Renal cortex interstitium (tissue), 11 donors: ENCODE data around the gene PANX2. TPM values are rescaled to one million over a fixed set of nuclear protein-coding genes. Genes with fewer than 3 reads are reported as not detected.
A peak's percentile ranks its signal among the peaks of the same experiment; 100 is the strongest.
"Not testable (repeated sequence)": the region's sequence is repeated elsewhere in the genome, so short reads cannot be mapped to it uniquely, and the experiment has no call there.

ENCODE experiments used
- DNase-seq, 11 donors: peaks; one replicate each; pipeline ENCODE4 v3.0.0-alpha.2; 2013; ENCODE audit warnings: low read depth in 9 of 11, low spot score in 4 of 11; ENCODE audit errors: extremely low read depth in 1 of 11
- polyA plus RNA-seq, 3 donors: library from polyadenylated mRNA; unstranded; fragments of 120-200 nt; gene quantifications; one replicate each; pipeline ENCODE4 v1.2.1, GENCODE V29; 2013; ENCODE audit not compliant: insufficient read length in 3 of 3

PANX2 gene
- polyA plus RNA-seq, 3 donors = 1.3 to 2.2 (median 1.5) TPM

DNA sequence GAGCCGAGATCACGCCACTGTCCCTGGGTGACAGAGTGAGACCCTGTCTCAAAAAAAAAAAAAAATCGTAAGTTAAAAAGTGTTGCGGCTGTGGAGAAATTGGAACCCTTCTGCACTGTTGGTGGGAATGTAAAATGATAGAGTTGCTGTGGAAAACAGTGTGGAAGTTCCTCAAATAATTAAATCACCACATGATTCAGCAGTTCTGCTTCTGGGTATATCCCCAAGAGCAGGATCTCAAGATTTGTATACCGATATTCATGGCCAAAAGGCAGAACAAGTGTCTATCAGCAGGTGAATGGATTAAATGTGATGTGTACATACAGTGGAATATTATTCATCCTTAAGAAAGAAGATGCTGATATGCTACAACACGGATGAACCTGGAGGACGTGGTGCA is 34.0 kb downstream of the PANX2 start:
- DNase-seq = no peak

DNA sequence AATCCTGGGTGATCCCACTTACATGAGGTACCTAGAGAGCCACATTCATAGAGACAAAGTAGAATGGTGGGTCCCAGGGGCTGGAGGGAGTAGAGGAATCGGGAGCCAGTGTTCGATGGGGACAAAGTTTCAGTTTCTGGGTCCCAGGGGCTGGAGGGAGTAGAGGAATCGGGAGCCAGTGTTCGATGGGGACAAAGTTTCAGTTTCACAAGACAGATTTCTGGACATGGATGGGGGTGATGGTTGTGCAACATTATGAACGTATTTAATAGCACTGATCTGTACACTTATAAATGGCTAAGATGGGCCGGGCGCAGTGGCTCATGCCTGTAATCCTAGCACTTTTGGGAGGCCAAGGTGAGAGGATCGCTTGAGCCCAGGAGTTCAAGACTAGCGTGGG is 34.5 kb downstream of the PANX2 start:
- not testable (repeated sequence) for DNase-seq

DNA sequence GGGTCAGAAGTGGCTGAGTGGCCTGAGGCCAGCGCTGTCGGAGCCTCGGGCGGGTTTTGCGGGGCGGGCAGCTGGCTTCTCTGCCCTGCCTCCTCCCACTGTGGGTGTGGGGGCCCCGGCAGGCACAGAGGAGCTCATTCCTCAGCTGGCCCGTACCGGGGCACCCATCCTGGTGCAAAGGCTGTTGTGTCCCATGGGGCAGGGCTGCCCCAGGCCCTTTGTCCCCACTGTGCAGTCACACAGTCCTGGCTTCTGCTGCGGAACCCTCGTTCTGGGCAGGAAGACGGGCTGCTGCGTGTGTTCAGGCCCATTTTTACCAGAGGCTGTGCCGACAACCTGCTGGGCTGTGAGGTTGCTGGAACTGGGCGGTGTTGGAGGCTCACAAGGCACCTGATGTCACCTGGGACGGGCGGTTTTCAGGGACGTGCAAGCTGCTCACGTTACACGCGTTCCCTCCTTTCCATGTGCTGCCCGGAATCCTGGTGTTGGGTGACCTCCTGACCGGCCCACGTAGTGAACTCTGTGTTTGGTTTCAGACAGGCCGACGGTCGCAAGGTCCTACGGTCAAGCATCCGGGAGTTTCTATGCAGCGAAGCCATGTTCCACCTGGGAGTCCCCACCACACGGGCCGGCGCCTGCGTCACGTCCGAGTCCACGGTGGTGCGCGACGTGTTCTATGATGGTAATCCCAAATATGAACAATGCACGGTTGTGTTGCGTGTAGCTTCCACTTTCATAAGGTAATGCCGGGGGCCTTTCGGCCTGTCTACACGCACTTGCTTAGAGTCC is 35.4 kb downstream of the PANX2 start:
- no peak for DNase-seq

DNA sequence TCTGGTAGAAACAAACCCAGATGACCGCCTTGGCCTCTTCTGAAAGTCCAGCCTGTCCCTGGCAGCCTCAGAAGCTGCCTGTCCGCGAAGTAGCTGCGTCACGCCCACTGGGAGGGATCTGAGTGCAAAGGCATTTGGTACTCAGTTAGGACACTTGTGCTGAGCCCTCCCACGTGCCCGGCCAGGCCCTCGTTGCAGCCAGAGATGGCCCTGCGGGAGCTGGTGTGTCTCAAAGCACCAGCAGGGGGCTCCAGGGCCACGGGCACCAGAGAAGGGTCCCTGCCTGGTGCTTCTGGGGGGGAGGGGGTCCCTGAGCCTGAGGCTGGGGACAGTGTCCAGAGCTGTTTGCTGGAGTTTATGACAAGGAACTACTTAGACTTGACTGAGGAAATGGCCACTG is 36.1 kb downstream of the PANX2 start:
- no peak for DNase-seq

DNA sequence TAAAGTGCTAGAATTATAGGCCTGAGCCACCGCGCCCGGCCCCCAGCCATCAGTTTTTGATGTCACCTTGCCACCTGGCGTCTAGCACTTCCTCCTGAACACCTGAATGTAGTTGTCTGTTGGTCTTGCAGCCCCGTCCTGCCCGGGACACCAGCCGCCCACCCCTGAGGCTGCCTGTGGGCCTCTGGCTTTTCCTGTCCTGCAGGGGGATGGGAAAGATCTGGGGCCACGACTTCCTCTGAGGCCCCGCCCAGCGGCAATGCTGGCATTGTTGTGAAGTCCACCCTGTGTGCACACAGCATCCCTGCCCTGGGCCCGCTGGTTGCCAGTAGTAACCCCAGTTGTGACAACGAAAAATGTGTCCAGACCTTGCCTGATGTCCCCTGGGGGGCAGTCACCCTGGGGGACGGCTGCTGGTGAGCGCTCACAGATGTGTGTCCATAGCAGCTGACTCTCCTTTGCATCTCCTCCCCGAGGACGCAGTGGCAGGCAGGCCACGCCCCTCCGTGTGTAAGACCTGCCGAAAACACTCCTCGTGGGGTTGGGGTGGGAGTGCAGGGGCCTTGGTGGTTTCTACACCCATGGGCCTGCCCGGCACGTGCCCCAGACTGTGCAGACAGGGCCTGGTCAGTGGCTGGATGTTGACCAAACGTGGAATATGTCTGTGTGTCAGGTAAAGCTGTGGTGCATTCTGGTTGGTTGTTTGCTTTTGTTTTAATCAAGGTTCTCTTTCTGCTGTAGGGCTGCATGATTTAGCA is 37.0 kb downstream of the PANX2 start:
- no peak for DNase-seq

DNA sequence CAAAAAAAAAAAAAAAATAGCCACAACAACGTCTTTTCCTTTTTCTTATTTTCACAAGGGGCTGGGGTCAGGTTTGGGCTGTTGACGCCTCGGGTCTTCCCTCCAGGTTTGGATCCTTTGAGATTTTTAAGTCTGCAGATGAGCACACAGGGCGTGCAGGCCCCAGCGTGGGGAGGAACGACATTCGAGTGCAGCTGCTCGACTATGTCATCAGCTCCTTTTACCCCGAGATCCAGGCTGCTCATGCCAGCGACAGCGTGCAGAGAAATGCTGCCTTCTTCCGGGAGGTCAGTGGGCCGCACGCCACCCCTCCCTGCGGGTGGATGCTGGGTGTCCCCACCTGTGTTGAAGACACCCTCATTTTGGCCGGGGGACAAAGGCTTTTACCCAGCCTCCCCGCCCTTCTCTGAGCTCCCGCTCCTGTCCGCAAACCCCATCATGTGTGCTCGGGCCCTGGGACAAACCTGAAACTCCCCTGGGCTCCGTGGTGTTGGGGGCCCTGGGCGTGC is 38.0 kb downstream of the PANX2 start:
- DNase-seq = no peak

DNA sequence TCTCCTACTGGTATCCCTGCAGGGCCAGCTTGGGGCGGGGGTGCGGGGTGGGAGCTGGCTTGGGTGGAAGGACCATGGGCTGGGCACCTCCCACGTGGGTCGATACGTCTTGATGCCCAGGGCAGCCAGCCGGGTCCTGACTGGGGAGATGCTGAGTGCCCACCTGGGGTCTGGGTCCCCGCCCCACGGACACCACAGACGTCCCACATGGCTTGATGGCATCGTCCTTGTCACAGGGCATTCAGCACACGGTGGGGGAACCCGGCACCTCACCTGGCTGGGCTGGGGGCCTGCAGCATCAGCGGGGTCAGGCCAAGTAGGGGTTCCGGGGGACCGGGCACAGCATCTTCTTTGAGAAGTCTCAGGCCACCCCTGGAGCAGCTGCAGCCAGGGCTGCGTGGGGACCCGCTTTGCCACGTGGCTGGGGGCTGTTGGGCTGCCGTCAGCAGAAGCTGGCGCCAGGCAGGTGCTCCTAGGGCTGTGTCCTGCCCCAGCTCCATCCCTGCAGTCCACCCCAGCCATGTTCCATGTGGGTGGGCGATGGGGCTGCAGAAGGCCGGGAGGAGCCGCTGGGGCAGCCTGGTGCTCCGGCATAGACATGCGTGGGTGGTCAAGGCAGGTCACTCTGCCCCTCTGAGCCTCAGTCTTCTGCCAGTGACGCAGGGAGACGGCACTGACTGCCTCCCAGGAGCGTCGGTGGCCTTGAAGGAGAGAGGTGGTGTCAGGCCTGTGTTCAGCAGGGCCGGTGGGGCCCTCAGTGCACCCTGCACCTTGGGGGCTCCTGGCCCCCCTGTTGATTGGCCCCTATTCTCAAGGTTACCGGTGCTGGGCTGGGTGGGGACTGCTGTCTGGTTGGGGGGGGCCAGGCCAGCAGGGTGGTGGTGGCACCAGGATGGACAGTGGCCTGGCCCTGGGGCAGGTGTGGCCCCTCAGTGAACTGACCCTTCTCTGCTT is 38.7 kb downstream of the PANX2 start:
- no peak for DNase-seq

DNA sequence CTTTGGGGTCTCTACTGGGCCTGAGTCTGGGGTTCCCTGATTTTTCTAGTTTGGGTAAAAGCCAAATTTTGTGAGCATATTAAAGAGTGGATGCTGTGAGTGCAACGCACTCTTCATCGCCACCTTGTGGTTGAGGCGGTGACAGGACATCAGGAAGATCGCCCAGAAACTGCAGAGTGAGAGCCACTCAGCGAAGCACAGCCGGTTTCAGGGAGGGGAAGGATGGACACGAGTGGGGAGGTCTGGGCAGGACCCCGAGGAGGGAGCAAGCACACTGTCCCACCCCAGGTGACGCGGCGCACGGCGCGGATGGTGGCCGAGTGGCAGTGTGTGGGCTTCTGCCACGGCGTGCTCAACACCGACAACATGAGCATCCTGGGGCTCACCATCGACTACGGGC is 39.4 kb downstream of the PANX2 start:
- peak in 1 of 11 donors; percentile 63 for DNase-seq

DNA sequence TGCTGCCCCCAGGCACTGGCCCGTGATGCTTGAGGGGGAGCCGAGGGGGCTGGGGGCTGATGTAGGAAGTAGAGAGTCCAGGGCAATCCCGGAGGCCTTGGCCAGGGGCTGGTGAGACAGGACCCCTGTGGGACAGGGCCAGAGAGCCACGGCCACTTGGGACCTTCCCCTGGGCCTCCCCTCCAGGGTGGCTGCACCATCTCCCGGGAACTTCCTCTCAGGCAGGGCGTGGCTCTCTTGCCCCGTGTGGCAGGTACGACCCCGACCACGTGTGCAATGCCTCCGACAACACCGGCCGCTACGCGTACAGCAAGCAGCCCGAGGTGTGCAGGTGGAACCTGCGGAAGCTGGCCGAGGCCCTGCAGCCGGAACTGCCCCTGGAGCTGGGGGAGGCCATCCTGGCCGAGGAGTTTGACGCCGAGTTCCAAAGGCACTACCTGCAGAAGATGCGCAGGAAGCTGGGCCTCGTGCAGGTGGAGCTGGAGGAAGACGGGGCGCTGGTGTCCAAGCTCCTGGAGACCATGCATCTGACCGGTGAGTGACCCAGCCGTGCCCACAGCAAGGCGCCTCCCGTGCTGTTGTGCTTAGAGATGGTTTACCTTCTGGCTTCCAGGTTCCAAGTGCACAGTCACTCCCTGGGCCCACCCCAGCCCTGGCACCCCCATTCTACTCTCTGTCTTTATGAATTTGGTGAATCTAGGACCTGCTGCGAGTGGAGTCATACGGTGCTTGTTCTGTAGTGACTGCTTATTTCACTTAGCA is 40.0 kb downstream of the PANX2 start:
- DNase-seq = no peak

DNA sequence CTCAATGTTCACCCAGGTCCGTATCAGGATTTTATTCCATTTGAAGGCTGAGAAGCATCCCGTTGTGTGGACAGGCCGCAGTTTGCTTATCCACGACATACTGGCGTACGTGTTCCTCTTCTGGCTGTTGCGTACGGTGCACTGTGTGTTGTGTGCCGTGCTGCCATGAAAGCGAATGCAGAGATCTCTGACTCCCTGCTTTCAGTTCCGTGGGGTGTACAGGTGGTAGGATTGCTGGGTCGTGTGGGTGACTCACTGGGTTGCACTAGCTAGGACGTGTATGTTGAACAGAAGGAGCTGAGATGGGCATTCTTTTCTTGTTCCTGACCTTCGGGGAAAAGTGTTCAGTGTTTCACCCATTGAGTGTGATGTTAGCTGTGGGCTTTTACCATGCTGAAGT is 40.6 kb downstream of the PANX2 start:
- DNase-seq = no peak

DNA sequence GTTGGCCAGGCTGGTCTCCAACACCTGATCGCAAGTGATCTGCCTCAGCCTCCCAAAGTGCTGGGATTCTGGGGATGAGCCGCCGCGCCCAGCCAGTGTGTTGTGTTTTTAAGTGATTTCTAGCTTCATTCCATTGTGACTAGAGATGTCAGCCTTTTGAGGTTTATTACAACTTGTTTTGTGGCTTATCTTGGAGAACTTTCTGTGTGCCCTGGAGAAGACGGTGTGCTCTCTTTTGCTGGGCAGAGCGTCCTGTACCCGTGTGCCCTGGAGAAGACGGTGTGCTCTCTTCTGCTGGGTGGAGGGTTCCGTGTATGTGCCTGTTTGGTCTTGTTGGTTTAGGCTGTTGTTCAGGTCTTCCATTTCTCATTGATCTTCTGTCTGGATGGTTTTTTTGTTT is 42.7 kb downstream of the PANX2 start:
- DNase-seq = no peak

DNA sequence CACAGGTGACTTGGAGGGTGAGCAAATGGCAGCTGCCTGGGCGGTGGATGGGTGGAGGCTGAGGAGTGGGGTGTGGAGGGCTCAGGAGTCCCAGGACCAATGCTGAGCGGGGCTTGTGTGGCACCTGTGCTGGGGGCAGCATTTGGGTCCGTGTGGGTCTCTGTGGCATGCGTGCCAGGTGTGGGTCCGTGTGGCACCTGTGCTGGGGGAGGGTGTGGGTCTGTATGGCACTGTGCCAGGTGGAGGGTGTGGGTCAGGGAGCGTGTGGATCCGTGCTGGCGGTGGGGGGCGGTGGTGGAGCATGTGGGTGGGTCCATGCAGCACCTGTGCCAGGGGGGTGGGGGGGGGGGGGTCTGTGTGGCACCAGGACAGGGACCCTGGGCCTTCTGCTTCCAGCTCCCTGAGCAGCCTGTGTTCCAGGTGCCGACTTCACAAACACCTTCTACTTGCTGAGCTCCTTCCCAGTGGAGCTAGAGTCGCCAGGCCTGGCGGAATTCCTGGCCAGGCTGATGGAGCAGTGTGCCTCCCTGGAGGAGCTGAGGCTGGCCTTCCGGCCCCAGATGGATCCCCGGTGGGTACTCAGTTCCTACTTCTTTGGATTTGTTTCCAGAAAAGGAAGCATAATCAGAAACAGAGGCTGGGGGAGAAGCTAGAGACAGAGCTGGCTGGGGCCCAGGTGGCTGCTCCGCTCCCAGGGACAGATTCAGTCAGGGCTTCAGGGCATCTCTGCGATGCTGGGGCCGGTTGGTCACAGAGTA is 44.9 kb downstream of the PANX2 start:
- DNase-seq = no peak

DNA sequence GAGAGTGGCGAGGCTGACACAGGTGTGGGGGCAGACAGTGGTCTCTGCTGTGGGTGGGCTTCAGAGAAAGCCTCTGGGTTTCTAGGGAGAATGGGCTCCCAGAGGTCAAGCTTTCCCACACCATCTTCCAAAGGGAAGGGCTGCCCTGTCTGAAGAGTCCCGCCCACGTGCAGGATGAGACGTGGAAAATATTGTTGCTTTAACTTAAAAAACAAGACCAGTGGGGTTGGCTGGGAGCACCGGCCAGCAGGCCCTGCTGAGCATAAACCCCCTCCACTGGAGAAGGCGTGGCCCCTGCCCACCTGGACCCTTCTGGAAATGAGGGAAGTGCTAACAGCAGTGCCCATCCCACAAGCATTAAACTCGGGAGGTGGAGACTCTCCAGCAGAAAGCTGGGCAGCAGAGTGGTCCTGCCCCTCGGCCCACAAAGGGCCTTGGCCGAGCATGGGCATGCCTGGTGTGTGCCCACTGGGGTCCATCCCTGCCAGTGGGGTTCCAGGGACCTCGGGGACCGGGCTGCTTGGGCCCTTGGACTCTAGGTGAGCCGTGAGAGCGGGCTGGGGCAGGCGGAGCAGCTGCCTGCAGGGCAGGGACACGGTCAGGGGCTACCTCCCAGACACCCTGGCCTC is 45.6 kb downstream of the PANX2 start:
- DNase-seq = no peak

DNA sequence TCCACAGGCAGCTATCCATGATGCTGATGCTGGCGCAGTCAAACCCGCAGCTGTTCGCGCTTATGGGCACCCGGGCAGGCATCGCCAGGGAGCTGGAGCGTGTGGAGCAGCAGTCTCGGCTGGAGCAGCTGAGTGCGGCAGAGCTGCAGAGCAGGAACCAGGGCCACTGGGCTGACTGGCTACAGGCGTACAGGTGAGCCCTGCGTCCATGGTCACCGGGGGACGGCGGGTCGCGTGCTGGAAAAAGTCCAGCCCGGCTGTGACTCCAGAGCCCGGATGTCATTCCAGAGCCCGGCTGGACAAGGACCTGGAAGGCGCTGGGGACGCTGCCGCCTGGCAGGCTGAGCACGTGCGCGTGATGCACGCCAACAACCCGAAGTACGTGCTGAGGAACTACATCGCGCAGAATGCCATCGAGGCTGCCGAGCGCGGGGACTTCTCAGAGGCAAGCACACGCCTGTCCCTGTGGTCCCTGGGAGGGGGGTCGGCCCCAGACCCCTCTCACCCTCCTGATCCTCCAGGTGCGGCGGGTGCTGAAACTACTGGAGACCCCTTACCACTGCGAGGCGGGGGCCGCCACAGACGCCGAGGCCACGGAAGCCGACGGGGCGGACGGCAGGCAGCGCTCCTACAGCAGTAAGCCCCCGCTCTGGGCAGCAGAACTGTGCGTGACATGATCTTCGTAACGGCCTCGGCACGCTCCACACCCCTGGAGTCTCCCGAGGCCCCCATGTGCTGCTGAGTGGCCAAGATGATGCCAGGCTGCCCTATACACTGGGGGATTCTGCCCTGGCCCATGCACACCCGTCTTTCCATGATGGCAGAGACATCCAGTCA is 46.4 kb downstream of the PANX2 start:
- DNase-seq = no peak

DNA sequence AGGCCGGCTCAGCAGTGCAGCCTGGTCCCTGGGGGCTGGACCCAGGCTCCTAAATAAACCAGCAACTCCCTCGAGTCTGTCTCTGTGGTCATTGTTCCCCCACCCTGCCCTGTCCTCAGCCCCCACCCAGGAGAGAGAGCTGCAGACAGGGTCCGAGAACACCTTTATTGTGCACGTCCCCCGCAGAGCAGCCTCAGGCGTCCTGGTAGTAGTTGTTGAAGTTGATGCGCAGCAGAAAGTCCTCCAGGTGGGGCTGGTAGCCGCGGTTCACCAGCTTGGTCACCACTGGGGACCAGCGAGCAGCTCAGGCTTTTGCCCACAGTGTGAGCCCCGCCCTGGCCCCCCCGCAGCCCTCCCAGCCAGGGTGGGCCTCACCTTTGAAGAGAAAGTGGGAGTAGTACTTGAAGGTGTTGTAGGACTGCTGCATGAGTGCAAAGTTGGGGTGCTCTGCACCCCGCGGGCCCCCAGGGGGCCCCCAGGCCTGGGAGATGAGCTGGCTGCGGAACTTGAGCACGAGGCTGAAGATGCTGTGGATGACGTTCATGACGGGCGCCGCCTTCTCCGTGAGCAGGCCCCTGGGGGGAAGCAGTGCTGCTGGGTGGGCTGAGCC is 47.1 kb downstream of the PANX2 start:
- no peak for DNase-seq
